H9 (cell line): Measurements from ENCODE around the gene RET. TPM values are rescaled to one million over a fixed set of nuclear protein-coding genes. Genes with fewer than 3 reads are reported as not detected.

Experiments used
- DNase-seq: peaks from one replicate; pipeline ENCODE4 v3.0.0-alpha.2; 2017
- H2AFZ ChIP-seq: one replicate; pipeline ENCODE4 v1.6.1; 2013; ENCODE audit warnings: mild to moderate bottlenecking, low read length, control low read depth, moderate library complexity
- H2AK5ac ChIP-seq: 2 replicates; pipeline ENCODE4 v1.6.1; 2013; ENCODE audit warnings: low read length, control low read depth, mixed read lengths; ENCODE audit not compliant: insufficient read length
- H2BK120ac ChIP-seq: one replicate; pipeline ENCODE4 v1.6.1; 2013; ENCODE audit warnings: low read depth, mild to moderate bottlenecking, low read length, control low read depth, inconsistent platforms; ENCODE audit not compliant: poor library complexity, severe bottlenecking
- H2BK12ac ChIP-seq: 2 replicates; pipeline ENCODE4 v1.6.1; 2013; ENCODE audit warnings: low read length, control low read depth, mixed read lengths, low read depth; ENCODE audit not compliant: insufficient read length
- H2BK15ac ChIP-seq: 2 replicates; pipeline ENCODE4 v1.6.1; 2013; ENCODE audit warnings: low read depth, low read length, control low read depth
- H2BK20ac ChIP-seq: one replicate; pipeline ENCODE4 v1.6.1; 2013; ENCODE audit warnings: low read depth, mild to moderate bottlenecking, low read length, control low read depth, inconsistent platforms; ENCODE audit not compliant: poor library complexity, severe bottlenecking
- H2BK5ac ChIP-seq: 2 replicates; pipeline ENCODE4 v1.6.1; 2013; ENCODE audit warnings: low read length, control low read depth, mixed read lengths; ENCODE audit not compliant: insufficient read length
- H3K14ac ChIP-seq: 2 replicates; pipeline ENCODE4 v1.6.1; 2013; ENCODE audit warnings: low read length, control low read depth; ENCODE audit not compliant: insufficient read depth
- H3K18ac ChIP-seq: 2 replicates; pipeline ENCODE4 v1.6.1; 2013; ENCODE audit warnings: low read depth, mild to moderate bottlenecking, mixed read lengths, low read length, control low read depth; ENCODE audit not compliant: insufficient read length
- H3K23ac ChIP-seq: 2 replicates; pipeline ENCODE4 v1.6.1; 2013; ENCODE audit warnings: low read length, control low read depth, mixed read lengths, low read depth; ENCODE audit not compliant: insufficient read length
- H3K23me2 ChIP-seq: 2 replicates; pipeline ENCODE4 v1.6.1; 2013; ENCODE audit warnings: low read depth, mild to moderate bottlenecking, mixed read lengths, low read length, control low read depth; ENCODE audit not compliant: insufficient read length, poor library complexity, severe bottlenecking
- H3K27ac ChIP-seq: 2 replicates; pipeline ENCODE4 v1.5.1; 2013; ENCODE audit warnings: low read length, control low read depth, mixed read lengths, low read depth; ENCODE audit not compliant: insufficient read length
- H3K27me3 ChIP-seq: 2 replicates; pipeline ENCODE4 v1.6.1; 2013; ENCODE audit warnings: low read length, control low read depth, inconsistent platforms; ENCODE audit not compliant: insufficient read depth
- H3K4ac ChIP-seq: 2 replicates; pipeline ENCODE4 v1.6.1; 2013; ENCODE audit warnings: low read depth, mild to moderate bottlenecking, control low read depth, inconsistent platforms, low read length, moderate library complexity
- H3K4me1 ChIP-seq: 2 replicates; pipeline ENCODE4 v1.6.1; 2013; ENCODE audit warnings: low read length, control low read depth, inconsistent platforms; ENCODE audit not compliant: insufficient read depth
- H3K4me2 ChIP-seq: 2 replicates; pipeline ENCODE4 v1.6.1; 2013; ENCODE audit warnings: low read length, control low read depth, mixed read lengths; ENCODE audit not compliant: insufficient read length, insufficient read depth
- H3K56ac ChIP-seq: 2 replicates; pipeline ENCODE4 v1.6.1; 2013; ENCODE audit warnings: low read depth, mild to moderate bottlenecking, mixed read lengths, low read length, control low read depth; ENCODE audit not compliant: insufficient read length
- H3K79me1 ChIP-seq: 2 replicates; pipeline ENCODE4 v1.6.1; 2013; ENCODE audit warnings: low read depth, mild to moderate bottlenecking, moderate library complexity, low read length, control low read depth, inconsistent platforms; ENCODE audit not compliant: insufficient read depth, poor library complexity, severe bottlenecking
- H3K79me2 ChIP-seq: 2 replicates; pipeline ENCODE4 v1.6.1; 2013; ENCODE audit warnings: low read length, control low read depth, inconsistent platforms; ENCODE audit not compliant: insufficient read depth
- H3K9ac ChIP-seq: 2 replicates; pipeline ENCODE4 v1.6.1; 2013; ENCODE audit warnings: low read length, control low read depth, mixed read lengths; ENCODE audit not compliant: insufficient read length; ENCODE audit errors: extremely low read depth
- H3K9me3 ChIP-seq: one replicate; pipeline ENCODE4 v1.6.1; 2013; ENCODE audit warnings: low read depth, low read length, inconsistent platforms; ENCODE audit not compliant: control insufficient read depth
- H3T11ph ChIP-seq: one replicate; pipeline ENCODE4 v1.6.1; 2013; ENCODE audit warnings: mild to moderate bottlenecking, low read length, control low read depth, inconsistent platforms
- H4K20me1 ChIP-seq: one replicate; pipeline ENCODE4 v1.6.1; 2013; ENCODE audit not compliant: control insufficient read depth, insufficient read length, insufficient read depth
- H4K5ac ChIP-seq: 2 replicates; pipeline ENCODE4 v1.6.1; 2013; ENCODE audit warnings: low read depth, mild to moderate bottlenecking, mixed read lengths, low read length, control low read depth; ENCODE audit not compliant: insufficient read length
- H4K8ac ChIP-seq: replicated peaks from 2 replicates; pipeline ENCODE4 v1.6.1; 2013; ENCODE audit warnings: low read length, control low read depth, mixed read lengths, low read depth; ENCODE audit not compliant: insufficient read length
- H4K91ac ChIP-seq: 2 replicates; pipeline ENCODE4 v1.6.1; 2013; ENCODE audit warnings: low read depth, mild to moderate bottlenecking, moderate library complexity, mixed read lengths, low read length, control low read depth; ENCODE audit not compliant: insufficient read length
- H3K27ac Mint-ChIP-seq, 3 experiments: 2 replicates in 2 of 3; 3 replicates in 1 of 3; pipeline ENCODE4 v1.8.0; 2020 to 2021; ENCODE audit warnings: mixed read lengths in 3 of 3, mild to moderate bottlenecking in 1 of 3, moderate library complexity in 1 of 3
- H3K27me3 Mint-ChIP-seq: 2 replicates; pipeline ENCODE4 v1.8.0; 2021; ENCODE audit warnings: low read depth, mild to moderate bottlenecking, moderate library complexity, mixed read lengths
- H3K36me3 Mint-ChIP-seq, 3 experiments: 2 replicates in 2 of 3; 3 replicates in 1 of 3; pipeline ENCODE4 v1.8.0; 2020 to 2021; ENCODE audit warnings: low read depth in 3 of 3, mixed read lengths in 3 of 3; ENCODE audit not compliant: insufficient read depth in 1 of 3
- H3K4me1 Mint-ChIP-seq, 2 experiments: 2 replicates each; pipeline ENCODE4 v1.8.0; 2020; ENCODE audit warnings: mixed read lengths in 2 of 2
- H3K4me3 Mint-ChIP-seq, 2 experiments: 2 replicates in 1 of 2; 3 replicates in 1 of 2; pipeline ENCODE4 v1.8.0; 2020 to 2021; ENCODE audit warnings: mild to moderate bottlenecking in 2 of 2, mixed read lengths in 2 of 2, moderate library complexity in 1 of 2
- H3K9me3 Mint-ChIP-seq, 2 experiments: 2 replicates in 1 of 2; 3 replicates in 1 of 2; pipeline ENCODE4 v1.8.0; 2020; ENCODE audit warnings: mild to moderate bottlenecking in 2 of 2, mixed read lengths in 2 of 2, moderate library complexity in 1 of 2
- WGBS: extraction: QIAGEN DNeasy Blood & Tissue Kit; methylation state at CpG from one replicate; pipeline ENCODE4 v1.1.7; 2013; ENCODE audit warnings: missing lambda C conversion rate, low lambda C conversion rate, mixed read lengths; ENCODE audit not compliant: insufficient read length; ENCODE audit errors: extremely low coverage; 5-methylcytosine and 5-hydroxymethylcytosine counted together
- total RNA-seq: library from RNA; stranded (reverse); gene quantifications from 2 replicates; pipeline ENCODE4 v1.2.1, GENCODE V29; 2021
- TF ChIP-seq, protein P1 (sequence below): fragments of 200-600 bp; sonication (generic); conservative IDR thresholded peaks from 3 replicates; pipeline ENCODE4 v1.8.0; 2021; ENCODE audit warnings: antibody characterized with exemption, mild to moderate bottlenecking

The RET gene
- total RNA-seq, 1 experiment from 2014 or later = 12.2 TPM

DNA sequence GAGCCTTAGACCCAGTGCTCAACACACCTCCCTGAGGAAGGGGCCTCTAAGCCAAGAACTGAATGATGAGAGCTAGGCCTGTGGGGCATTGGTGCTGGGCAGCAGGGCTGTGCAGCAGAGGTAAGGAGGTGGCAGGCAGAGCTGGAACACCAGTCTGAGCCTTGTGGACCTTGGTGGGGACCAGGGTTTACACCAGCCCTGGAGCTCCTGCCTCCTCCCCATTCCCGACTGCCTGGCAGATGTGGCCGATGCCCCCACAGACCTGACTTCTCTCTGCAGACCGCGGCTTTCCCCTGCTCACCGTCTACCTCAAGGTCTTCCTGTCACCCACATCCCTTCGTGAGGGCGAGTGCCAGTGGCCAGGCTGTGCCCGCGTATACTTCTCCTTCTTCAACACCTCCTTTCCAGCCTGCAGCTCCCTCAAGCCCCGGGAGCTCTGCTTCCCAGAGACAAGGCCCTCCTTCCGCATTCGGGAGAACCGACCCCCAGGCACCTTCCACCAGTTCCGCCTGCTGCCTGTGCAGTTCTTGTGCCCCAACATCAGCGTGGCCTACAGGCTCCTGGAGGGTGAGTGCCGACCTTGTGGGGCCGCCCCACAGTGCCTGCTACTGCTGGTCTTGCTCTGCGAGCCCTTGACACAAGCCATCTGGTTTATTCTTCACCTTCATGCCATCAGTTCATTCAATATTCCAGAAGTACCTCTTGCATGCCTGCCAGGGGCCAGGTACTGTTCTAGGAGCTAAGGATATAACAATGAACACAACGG, 25.4 kb downstream of the RET start:
- no peak overlapping the region for H4K5ac ChIP-seq
- no peaks in the 10 kb centered on the region for H3K79me1 ChIP-seq
- H2BK20ac ChIP-seq = no peak overlapping the region
- no peak overlapping the region for H3K18ac ChIP-seq
- no peak overlapping the region; the same call in 1 of the 2 replicates for H3K14ac ChIP-seq
- Mint-ChIP-seq H3K36me3 (peaks cover 0 to 4% (median 2%) of the 10 kb centered on the region in 3 experiments; a peak in 3 of 7 replicates), H3K27me3 (peaks cover 31% of the 10 kb centered on the region), H3K9me3 (0 out of 5 replicates have a peak, but pooled peaks cover 0 to 2% of the 10 kb centered on the region in 2 experiments), H3K4me1 (peaks cover 4 to 5% of the 10 kb centered on the region in 2 experiments; a peak in 3 of 4 replicates), H3K27ac (peak overlapping the region; percentile 50 to 75 (median 72); a peak in 2 of 7 replicates), H3K4me3 (no peak overlapping the region)
- H3K4me1 ChIP-seq = no peaks in the 10 kb centered on the region
- no peaks in the 10 kb centered on the region for H3K9me3 ChIP-seq
- no peak overlapping the region for H2AFZ ChIP-seq
- H2BK15ac ChIP-seq = no peak overlapping the region
- no peak for DNase-seq
- TF ChIP-seq, protein P1, sequence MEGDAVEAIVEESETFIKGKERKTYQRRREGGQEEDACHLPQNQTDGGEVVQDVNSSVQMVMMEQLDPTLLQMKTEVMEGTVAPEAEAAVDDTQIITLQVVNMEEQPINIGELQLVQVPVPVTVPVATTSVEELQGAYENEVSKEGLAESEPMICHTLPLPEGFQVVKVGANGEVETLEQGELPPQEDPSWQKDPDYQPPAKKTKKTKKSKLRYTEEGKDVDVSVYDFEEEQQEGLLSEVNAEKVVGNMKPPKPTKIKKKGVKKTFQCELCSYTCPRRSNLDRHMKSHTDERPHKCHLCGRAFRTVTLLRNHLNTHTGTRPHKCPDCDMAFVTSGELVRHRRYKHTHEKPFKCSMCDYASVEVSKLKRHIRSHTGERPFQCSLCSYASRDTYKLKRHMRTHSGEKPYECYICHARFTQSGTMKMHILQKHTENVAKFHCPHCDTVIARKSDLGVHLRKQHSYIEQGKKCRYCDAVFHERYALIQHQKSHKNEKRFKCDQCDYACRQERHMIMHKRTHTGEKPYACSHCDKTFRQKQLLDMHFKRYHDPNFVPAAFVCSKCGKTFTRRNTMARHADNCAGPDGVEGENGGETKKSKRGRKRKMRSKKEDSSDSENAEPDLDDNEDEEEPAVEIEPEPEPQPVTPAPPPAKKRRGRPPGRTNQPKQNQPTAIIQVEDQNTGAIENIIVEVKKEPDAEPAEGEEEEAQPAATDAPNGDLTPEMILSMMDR = no peak
- H2BK12ac ChIP-seq = no peak overlapping the region
- H3K4me2 ChIP-seq = no peak overlapping the region
- H3K23ac ChIP-seq = no peak overlapping the region
- H3K4ac ChIP-seq = no peak overlapping the region
- no peak overlapping the region for H3K56ac ChIP-seq
- no peaks in the 10 kb centered on the region for H3K79me2 ChIP-seq
- H3T11ph ChIP-seq = no peak overlapping the region
- H3K9ac ChIP-seq = no peak overlapping the region
- no peak overlapping the region for H2BK120ac ChIP-seq
- no peak overlapping the region for H4K91ac ChIP-seq
- no peak overlapping the region for H2AK5ac ChIP-seq
- no peak overlapping the region for H4K8ac ChIP-seq
- H2BK5ac ChIP-seq = no peak overlapping the region
- H3K27ac ChIP-seq = no peak overlapping the region
- no peaks in the 10 kb centered on the region for H4K20me1 ChIP-seq
- H3K23me2 ChIP-seq = peaks cover 9% of the 10 kb centered on the region
- H3K27me3 ChIP-seq = no peaks in the 10 kb centered on the region; the same call in 1 of the 2 replicates
- WGBS = no CpG with 5 or more reads among the region's 19 CpGs
